Upper lobe of left lung (tissue), 4 donors: ENCODE measurements around the gene ALLC.

Experiments
- EP300 ChIP-seq, 4 donors: sonication (generic); formaldehyde crosslinking; IDR thresholded peaks; one replicate each; pipeline ENCODE4 v1.5.1; 2017; ENCODE audit warnings: antibody characterized with exemption in 4 of 4, control low read depth in 2 of 4
- POLR2A ChIP-seq, 4 donors: fragments of 450-650 bp; IDR thresholded peaks; one replicate each; pipeline ENCODE4 v1.5.1; 2016 to 2017; ENCODE audit warnings: antibody characterized with exemption in 4 of 4, mild to moderate bottlenecking in 2 of 4
- POLR2AphosphoS5 ChIP-seq, 2 donors: sonication (generic); formaldehyde crosslinking; IDR thresholded peaks; one replicate each; pipeline ENCODE4 v1.5.1; 2017; ENCODE audit warnings: antibody characterized with exemption in 2 of 2
- TF ChIP-seq, protein P1 (sequence below), 6 experiments: fragments of 450-650 bp in 4 of 6; fragments of 200-600 bp in 2 of 6; sonication (generic) in 2 of 6; IDR thresholded peaks; one replicate each; pipeline ENCODE4 v1.5.1; 2016 to 2019; ENCODE audit warnings: antibody characterized with exemption in 6 of 6

- TF ChIP-seq, protein P1, sequence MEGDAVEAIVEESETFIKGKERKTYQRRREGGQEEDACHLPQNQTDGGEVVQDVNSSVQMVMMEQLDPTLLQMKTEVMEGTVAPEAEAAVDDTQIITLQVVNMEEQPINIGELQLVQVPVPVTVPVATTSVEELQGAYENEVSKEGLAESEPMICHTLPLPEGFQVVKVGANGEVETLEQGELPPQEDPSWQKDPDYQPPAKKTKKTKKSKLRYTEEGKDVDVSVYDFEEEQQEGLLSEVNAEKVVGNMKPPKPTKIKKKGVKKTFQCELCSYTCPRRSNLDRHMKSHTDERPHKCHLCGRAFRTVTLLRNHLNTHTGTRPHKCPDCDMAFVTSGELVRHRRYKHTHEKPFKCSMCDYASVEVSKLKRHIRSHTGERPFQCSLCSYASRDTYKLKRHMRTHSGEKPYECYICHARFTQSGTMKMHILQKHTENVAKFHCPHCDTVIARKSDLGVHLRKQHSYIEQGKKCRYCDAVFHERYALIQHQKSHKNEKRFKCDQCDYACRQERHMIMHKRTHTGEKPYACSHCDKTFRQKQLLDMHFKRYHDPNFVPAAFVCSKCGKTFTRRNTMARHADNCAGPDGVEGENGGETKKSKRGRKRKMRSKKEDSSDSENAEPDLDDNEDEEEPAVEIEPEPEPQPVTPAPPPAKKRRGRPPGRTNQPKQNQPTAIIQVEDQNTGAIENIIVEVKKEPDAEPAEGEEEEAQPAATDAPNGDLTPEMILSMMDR (IDR thresholded peaks at IDR 0.05): no peak
- TF ChIP-seq EP300 (IDR thresholded peaks at IDR 0.05) (no peak), POLR2AphosphoS5 (IDR thresholded peaks at IDR 0.05) (no peak), POLR2A (IDR thresholded peaks at IDR 0.05) (no peak)
Measured at GRCh38 chr2:3646446-3646845, 11.6 kb upstream of the ALLC start.
